Measurements from ENCODE around the gene TLR7. TPM values are rescaled to one million over a fixed set of nuclear protein-coding genes. Genes with fewer than 3 reads are reported as not detected.

The TLR7 gene
- total RNA-seq, 2 experiments from 2014 or later: 0.07 to 0.13 TPM

DNA sequence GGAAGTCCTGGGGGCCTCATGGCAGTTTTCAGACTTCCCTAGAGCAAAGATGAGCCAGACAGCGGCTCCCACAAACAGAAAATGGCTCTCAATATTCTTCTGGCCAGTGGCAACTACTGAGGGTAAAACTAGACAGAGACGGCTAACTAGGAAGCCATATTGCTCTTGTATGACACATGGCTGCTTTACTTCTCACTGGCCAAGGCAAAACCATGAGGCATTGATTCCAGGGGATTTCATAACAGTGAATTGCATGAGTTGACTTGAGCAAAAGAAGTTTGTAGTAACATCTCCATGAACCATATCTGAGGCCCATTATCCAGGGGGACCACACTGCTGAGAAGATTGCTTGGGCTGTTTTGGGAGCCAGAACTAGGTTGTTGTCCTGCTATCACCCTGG lies 25.8 kb downstream of the TLR7 start:
- H3K36me3 Mint-ChIP-seq (ENCODE audit: low read depth): no peaks in the 10 kb centered on the region
- intact Hi-C loops (cut with micrococcal nuclease): loop anchor here (2.0 to 10.0 kb wide), 2 partner anchors 78 to 188 kb away; no protein-coding TSS in a partner anchor
- H3K4me3 Mint-ChIP-seq: no peak overlapping the region
- H3K27ac Mint-ChIP-seq: no peak overlapping the region
- TF ChIP-seq, protein P1, sequence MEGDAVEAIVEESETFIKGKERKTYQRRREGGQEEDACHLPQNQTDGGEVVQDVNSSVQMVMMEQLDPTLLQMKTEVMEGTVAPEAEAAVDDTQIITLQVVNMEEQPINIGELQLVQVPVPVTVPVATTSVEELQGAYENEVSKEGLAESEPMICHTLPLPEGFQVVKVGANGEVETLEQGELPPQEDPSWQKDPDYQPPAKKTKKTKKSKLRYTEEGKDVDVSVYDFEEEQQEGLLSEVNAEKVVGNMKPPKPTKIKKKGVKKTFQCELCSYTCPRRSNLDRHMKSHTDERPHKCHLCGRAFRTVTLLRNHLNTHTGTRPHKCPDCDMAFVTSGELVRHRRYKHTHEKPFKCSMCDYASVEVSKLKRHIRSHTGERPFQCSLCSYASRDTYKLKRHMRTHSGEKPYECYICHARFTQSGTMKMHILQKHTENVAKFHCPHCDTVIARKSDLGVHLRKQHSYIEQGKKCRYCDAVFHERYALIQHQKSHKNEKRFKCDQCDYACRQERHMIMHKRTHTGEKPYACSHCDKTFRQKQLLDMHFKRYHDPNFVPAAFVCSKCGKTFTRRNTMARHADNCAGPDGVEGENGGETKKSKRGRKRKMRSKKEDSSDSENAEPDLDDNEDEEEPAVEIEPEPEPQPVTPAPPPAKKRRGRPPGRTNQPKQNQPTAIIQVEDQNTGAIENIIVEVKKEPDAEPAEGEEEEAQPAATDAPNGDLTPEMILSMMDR (IDR thresholded peaks at IDR 0.05): no peak
- CTCF ChIA-PET: interaction anchor here (2.8 kb wide), 1 partner anchor 78 kb away, joined by 25 read pairs; no protein-coding TSS in a partner anchor
- H3K9me3 Mint-ChIP-seq: no peaks in the 10 kb centered on the region
- DNase-seq (no peak), ATAC-seq (no peak)
- peaks cover 34% of the 10 kb centered on the region for H3K4me1 Mint-ChIP-seq (ENCODE audit: low read depth)
- H3K27me3 Mint-ChIP-seq: no peaks in the 10 kb centered on the region
- POLR2A ChIA-PET: interaction anchor here (0.6 kb wide), 1 partner anchor 91 kb away, joined by 3 read pairs; no protein-coding TSS in a partner anchor

DNA sequence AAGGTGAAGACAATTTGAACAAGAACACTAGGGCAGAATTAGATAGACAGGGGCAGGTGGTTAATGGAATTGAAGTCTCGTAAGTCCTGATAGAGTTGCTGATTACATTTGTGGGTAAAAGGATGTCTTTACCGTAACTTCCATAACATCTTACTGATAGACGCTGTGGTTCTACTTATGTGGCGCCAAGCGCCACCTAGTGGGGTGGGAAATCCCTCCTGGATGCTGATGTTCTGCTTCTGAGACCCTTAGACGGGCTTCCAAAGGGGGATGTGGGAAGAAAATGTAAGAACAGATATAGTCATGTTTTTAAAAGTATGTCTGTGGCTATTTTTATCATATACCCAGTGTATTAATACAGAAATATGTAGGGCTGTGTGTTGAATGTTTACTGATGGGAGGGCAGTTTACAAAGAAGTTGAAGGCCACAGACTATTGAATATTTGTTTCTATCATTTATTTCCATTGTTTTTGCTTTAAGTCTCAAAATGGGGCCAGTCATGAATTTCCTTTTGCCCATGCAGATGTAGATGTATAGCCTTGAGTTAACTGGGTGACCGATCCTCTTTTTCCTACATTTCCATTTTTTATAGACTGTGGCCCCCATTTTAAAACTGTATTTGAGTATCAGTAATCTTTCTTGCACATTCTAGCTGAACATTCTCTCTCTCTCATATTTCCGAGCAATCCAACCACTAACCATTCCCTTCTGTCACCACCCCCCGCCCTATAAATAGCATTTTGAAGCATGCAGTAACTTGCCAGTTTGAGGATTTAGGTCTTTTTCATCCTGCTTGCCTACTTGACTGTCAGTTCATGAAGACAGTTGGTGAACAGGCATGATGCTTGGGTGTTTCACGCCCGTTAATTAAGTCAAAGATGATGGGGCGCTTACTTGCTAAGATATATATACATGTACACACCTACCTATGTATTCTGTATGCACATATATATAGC lies 27.5 kb downstream of the TLR7 start:
- H3K27me3 Mint-ChIP-seq: no peaks in the 10 kb centered on the region
- ATAC-seq: peak; percentile 52
- peaks cover 40% of the 10 kb centered on the region for H3K4me1 Mint-ChIP-seq (ENCODE audit: low read depth)
- no peaks in the 10 kb centered on the region for H3K9me3 Mint-ChIP-seq
- no peak overlapping the region for H3K4me3 Mint-ChIP-seq
- intact Hi-C loops (cut with micrococcal nuclease): loop anchor here (10.0 kb wide), 1 partner anchor 190 kb away; no protein-coding TSS in a partner anchor
- no peaks in the 10 kb centered on the region for H3K36me3 Mint-ChIP-seq (ENCODE audit: low read depth)
- H3K27ac Mint-ChIP-seq: no peak overlapping the region
- DNase-seq: peak; percentile 67
- ChIA-PET CTCF (interaction anchor here (0.8 to 2.8 kb wide), 3 partner anchors 80 to 102 kb away, joined by 3 to 25 read pairs (median 5); no protein-coding TSS in a partner anchor), POLR2A (no interaction called here)
- TF ChIP-seq, protein P1 (IDR thresholded peaks at IDR 0.05): peak; percentile 72

DNA sequence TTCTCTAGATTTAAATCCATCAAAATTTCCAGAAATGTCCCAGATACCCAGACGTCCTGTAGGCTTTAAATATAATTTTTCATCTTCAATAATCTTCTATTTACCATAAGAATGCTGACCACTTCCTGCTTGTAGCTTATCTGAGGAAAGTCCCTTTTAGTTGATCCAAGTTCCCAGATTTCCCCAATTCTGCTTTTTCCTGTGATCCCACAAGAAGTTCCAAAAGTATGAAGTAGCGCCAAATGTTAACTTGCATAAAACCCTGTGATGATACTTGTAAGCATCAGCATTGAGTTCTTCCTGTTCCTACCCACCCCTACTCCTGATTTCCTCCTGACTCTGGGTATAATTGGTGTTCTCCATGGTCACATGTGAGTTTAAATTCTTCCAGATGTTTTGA lies 29.0 kb downstream of the TLR7 start:
- H3K36me3 Mint-ChIP-seq (ENCODE audit: low read depth): no peaks in the 10 kb centered on the region
- POLR2A ChIA-PET: no interaction called here
- peaks cover 25% of the 10 kb centered on the region for H3K4me1 Mint-ChIP-seq (ENCODE audit: low read depth)
- ATAC-seq (no peak), DNase-seq (no peak)
- no peak overlapping the region for H3K4me3 Mint-ChIP-seq
- H3K9me3 Mint-ChIP-seq: no peaks in the 10 kb centered on the region
- CTCF ChIA-PET: no interaction called here
- intact Hi-C loops (cut with micrococcal nuclease): loop anchor here (10.0 kb wide), 1 partner anchor 191 kb away; no protein-coding TSS in a partner anchor
- no peak overlapping the region for H3K27ac Mint-ChIP-seq
- no peaks in the 10 kb centered on the region for H3K27me3 Mint-ChIP-seq
- TF ChIP-seq, protein P1 (IDR thresholded peaks at IDR 0.05): no peak

DNA sequence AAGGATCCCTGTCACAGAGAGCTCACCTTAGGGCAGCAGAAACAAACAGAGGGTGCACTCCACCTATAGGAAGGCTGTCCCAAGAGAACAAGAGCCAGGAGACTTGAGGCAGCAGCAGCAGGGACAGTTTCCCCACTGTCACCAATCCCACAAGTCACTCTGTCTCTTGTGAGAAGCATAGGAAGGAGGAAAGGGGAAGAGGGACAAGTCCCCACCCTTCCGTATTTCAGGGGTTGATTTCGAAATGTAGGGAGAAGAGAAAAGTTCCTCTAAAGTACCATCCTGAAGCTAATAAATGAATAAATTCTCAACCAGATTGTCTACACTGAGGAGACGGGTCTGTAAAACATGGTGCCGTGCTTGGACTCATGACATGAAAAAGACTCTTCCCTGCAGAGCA lies 30.1 kb downstream of the TLR7 start:
- DNase-seq (no peak), ATAC-seq (no peak)
- TF ChIP-seq, protein P1 (IDR thresholded peaks at IDR 0.05): no peak
- Mint-ChIP-seq H3K4me3 (no peak overlapping the region), H3K27me3 (no peaks in the 10 kb centered on the region), H3K9me3 (no peaks in the 10 kb centered on the region), H3K27ac (no peak overlapping the region), H3K4me1 (ENCODE audit: low read depth) (peaks cover 20% of the 10 kb centered on the region), H3K36me3 (ENCODE audit: low read depth) (no peaks in the 10 kb centered on the region)
- ChIA-PET CTCF (interaction anchor here (1.1 to 1.3 kb wide), 4 partner anchors 50 to 591 kb away, joined by 3 to 4 read pairs (median 4); no protein-coding TSS in a partner anchor), POLR2A (no interaction called here)
- intact Hi-C loops (cut with micrococcal nuclease): loop anchor here (10.0 kb wide), 1 partner anchor 192 kb away; no protein-coding TSS in a partner anchor

All from activated CD8-positive, alpha-beta T cell treated with anti-CD3 and anti-CD28 coated beads for 36 hours (primary cell).